ENCODE measurements around the gene THBS3.
"Not testable (repeated sequence)": the region's sequence is repeated elsewhere in the genome, so short reads cannot be mapped to it uniquely, and the experiment has no call there.

THBS3 gene

GRCh38 chr1:155160128-155160527 lies 47.6 kb downstream of the THBS3 start:
- DNase-seq (ENCODE audit: low spot score), result no peak
- no peak for ATAC-seq (ENCODE audit: low read depth)
- no peak overlapping the region for H3K4me3 ChIP-seq (ENCODE audit: severe bottlenecking)
- no peaks in the 10 kb centered on the region for H3K27me3 ChIP-seq (ENCODE audit: insufficient read depth, poor library complexity, severe bottlenecking)
- H3K9me3 ChIP-seq (ENCODE audit: severe bottlenecking), result no peaks in the 10 kb centered on the region
- H3K27ac ChIP-seq (ENCODE audit: poor library complexity, severe bottlenecking), result no peak overlapping the region
- no peak for TF ChIP-seq CTCF (IDR thresholded peaks at IDR 0.05; ENCODE audit: poor library complexity, severe bottlenecking)
- H3K36me3 ChIP-seq (ENCODE audit: low read depth), result no peaks in the 10 kb centered on the region
- no peaks in the 10 kb centered on the region for H3K4me1 ChIP-seq (ENCODE audit: insufficient read depth, poor library complexity, severe bottlenecking)

GRCh38 chr1:155158991-155159390 lies 48.7 kb downstream of the THBS3 start:
- Histone ChIP-seq H3K27ac (ENCODE audit: poor library complexity, severe bottlenecking) (no peak overlapping the region), H3K9me3 (ENCODE audit: severe bottlenecking) (no peaks in the 10 kb centered on the region), H3K36me3 (ENCODE audit: low read depth) (no peaks in the 10 kb centered on the region), H3K4me3 (ENCODE audit: severe bottlenecking) (no peak overlapping the region), H3K4me1 (ENCODE audit: insufficient read depth, poor library complexity, severe bottlenecking) (no peaks in the 10 kb centered on the region), H3K27me3 (ENCODE audit: insufficient read depth, poor library complexity, severe bottlenecking) (no peaks in the 10 kb centered on the region)
- no peak for DNase-seq (ENCODE audit: low spot score)
- ATAC-seq (ENCODE audit: low read depth), result no peak
- no peak for TF ChIP-seq CTCF (IDR thresholded peaks at IDR 0.05; ENCODE audit: poor library complexity, severe bottlenecking)

GRCh38 chr1:155155996-155156643 lies 51.6 kb downstream of the THBS3 start:
- H3K4me1 ChIP-seq (ENCODE audit: insufficient read depth, poor library complexity, severe bottlenecking); H3K27me3 ChIP-seq (ENCODE audit: insufficient read depth, poor library complexity, severe bottlenecking); H3K4me3 ChIP-seq (ENCODE audit: severe bottlenecking); H3K9me3 ChIP-seq (ENCODE audit: severe bottlenecking); H3K36me3 ChIP-seq (ENCODE audit: low read depth); DNase-seq (ENCODE audit: low spot score); H3K27ac ChIP-seq (ENCODE audit: poor library complexity, severe bottlenecking); ATAC-seq (ENCODE audit: low read depth): not testable (repeated sequence)
